Esophagus muscularis mucosa (tissue), 4 donors: ENCODE data around the gene HOXD13. TPM values are rescaled to one million over a fixed set of nuclear protein-coding genes. Genes with fewer than 3 reads are reported as not detected.

Source experiments
- DNase-seq: peaks from one replicate; pipeline ENCODE4 v3.0.0-alpha.2; 2017; ENCODE audit errors: extremely low spot score
- H3K27ac ChIP-seq, 4 donors: fragments of 200-600 bp; sonication (generic); replicated peaks in 1 of 4; 1 replicate in 3 of 4; 2 replicates in 1 of 4; pipeline ENCODE4 v1.5.1; 2016 to 2019; ENCODE audit warnings: mild to moderate bottlenecking in 1 of 4
- H3K27me3 ChIP-seq, 4 donors: fragments of 200-600 bp; sonication (generic); one replicate each; pipeline versions ENCODE4 v1.5.1 to v1.6.0; 2016 to 2019
- H3K36me3 ChIP-seq, 4 donors: fragments of 200-600 bp; sonication (generic); one replicate each; pipeline ENCODE4 v1.5.1; 2016 to 2019
- H3K4me1 ChIP-seq, 4 donors: fragments of 200-600 bp; sonication (generic); one replicate each; pipeline ENCODE4 v1.5.1; 2016 to 2019
- H3K4me3 ChIP-seq, 4 donors: fragments of 200-600 bp; sonication (generic); 1 replicate in 2 of 4; 2 replicates in 2 of 4; pipeline ENCODE4 v1.5.1; 2016 to 2019; ENCODE audit warnings: mild to moderate bottlenecking in 4 of 4, moderate library complexity in 1 of 4
- H3K9me3 ChIP-seq, 4 donors: fragments of 200-600 bp; sonication (generic); 1 replicate in 3 of 4; 2 replicates in 1 of 4; pipeline ENCODE4 v1.5.1; 2016 to 2019
- EP300 ChIP-seq: sonication (generic); formaldehyde crosslinking; IDR thresholded peaks from one replicate; pipeline ENCODE4 v1.6.1; 2017; ENCODE audit warnings: antibody characterized with exemption
- POLR2A ChIP-seq: fragments of 450-650 bp; IDR thresholded peaks from one replicate; pipeline ENCODE4 v1.6.1; 2017; ENCODE audit warnings: antibody characterized with exemption, moderate library complexity, mild to moderate bottlenecking, low read depth
- POLR2AphosphoS5 ChIP-seq, 2 donors: sonication (generic); formaldehyde crosslinking; IDR thresholded peaks; one replicate each; pipeline ENCODE4 v1.6.1; 2017; ENCODE audit warnings: antibody characterized with exemption in 2 of 2
- WGBS: methylation state at CpG from one replicate; pipeline ENCODE4 v1.1.5; 2018; 5-methylcytosine and 5-hydroxymethylcytosine counted together
- intact Hi-C: fragments of 100-400 bp; cut with DNase I; formaldehyde crosslinking; loops from one replicate; pipeline ENCODE4 v1.15.1; 2023
- total RNA-seq, 4 donors: library from RNA; depleted of rRNA; stranded (reverse); fragments of >200 nt; gene quantifications; one replicate each; pipeline versions ENCODE4 v1.1.0 to v1.2.1, GENCODE V29; 2016
- TF ChIP-seq, protein P1 (sequence below), 3 experiments: fragments of 200-600 bp in 2 of 3; fragments of 450-650 bp in 1 of 3; sonication (generic) in 2 of 3; IDR thresholded peaks; one replicate each; pipeline ENCODE4 v1.5.1; 2017 to 2019; ENCODE audit warnings: antibody characterized with exemption in 3 of 3, mild to moderate bottlenecking in 2 of 3, moderate library complexity in 1 of 3

Gene HOXD13
- total RNA-seq, 4 donors from 2014 or later = not detected

GRCh38 chr2:176136374-176137251 lies 44.1 kb downstream of the HOXD13 start:
- TF ChIP-seq POLR2A = no peak
- TF ChIP-seq EP300 = no peak
- no peak for TF ChIP-seq POLR2AphosphoS5 (IDR thresholded peaks at IDR 0.05)
- TF ChIP-seq, protein P1, sequence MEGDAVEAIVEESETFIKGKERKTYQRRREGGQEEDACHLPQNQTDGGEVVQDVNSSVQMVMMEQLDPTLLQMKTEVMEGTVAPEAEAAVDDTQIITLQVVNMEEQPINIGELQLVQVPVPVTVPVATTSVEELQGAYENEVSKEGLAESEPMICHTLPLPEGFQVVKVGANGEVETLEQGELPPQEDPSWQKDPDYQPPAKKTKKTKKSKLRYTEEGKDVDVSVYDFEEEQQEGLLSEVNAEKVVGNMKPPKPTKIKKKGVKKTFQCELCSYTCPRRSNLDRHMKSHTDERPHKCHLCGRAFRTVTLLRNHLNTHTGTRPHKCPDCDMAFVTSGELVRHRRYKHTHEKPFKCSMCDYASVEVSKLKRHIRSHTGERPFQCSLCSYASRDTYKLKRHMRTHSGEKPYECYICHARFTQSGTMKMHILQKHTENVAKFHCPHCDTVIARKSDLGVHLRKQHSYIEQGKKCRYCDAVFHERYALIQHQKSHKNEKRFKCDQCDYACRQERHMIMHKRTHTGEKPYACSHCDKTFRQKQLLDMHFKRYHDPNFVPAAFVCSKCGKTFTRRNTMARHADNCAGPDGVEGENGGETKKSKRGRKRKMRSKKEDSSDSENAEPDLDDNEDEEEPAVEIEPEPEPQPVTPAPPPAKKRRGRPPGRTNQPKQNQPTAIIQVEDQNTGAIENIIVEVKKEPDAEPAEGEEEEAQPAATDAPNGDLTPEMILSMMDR (IDR thresholded peaks at IDR 0.05) = no peak
- Histone ChIP-seq H3K9me3 (no peaks in the 10 kb centered on the region), H3K27ac (peak overlapping the region; percentile 59 to 75 (median 68)), H3K27me3 (peaks cover 14 to 98% (median 73%) of the 10 kb centered on the region in 4 donors), H3K4me1 (peaks cover 22 to 51% (median 33%) of the 10 kb centered on the region in 4 donors), H3K4me3 (peak overlapping the region; percentile 49 to 60 (median 53)), H3K36me3 (no peaks in the 10 kb centered on the region)
- no peak for DNase-seq
- intact Hi-C loops = no loop called here
- WGBS = 2% methylated on average over 33 of the region's 71 CpGs

DNA sequence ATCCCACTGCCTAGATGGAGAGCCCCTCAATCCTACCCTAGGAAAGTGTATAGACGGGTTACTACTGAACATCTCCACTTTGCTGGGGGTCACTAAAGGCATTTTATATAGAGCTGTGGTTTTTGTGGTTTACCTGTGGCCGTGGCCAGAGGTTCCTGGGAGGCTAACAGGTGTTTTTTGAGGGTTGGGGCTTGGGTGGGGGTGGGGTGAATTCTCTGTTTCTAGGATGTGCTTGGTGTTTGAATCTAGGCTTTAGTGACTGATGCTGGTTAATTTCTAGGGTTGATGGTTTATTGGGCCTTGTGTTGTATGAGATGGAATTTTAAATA lies 44.7 kb downstream of the HOXD13 start:
- WGBS = 28% methylated on average over 2 of the region's 2 CpGs
- H3K27ac ChIP-seq = peak overlapping the region; percentile 59 to 75 (median 68)
- no peaks in the 10 kb centered on the region for H3K36me3 ChIP-seq
- DNase-seq = no peak
- peak overlapping the region; percentile 49 to 60 (median 53) for H3K4me3 ChIP-seq
- no peaks in the 10 kb centered on the region for H3K9me3 ChIP-seq
- TF ChIP-seq POLR2AphosphoS5 (IDR thresholded peaks at IDR 0.05) (no peak), EP300 (no peak)
- peaks cover 14 to 98% (median 67%) of the 10 kb centered on the region in 4 donors for H3K27me3 ChIP-seq
- H3K4me1 ChIP-seq = peaks cover 22 to 47% (median 33%) of the 10 kb centered on the region in 4 donors
- intact Hi-C loops = no loop called here

GRCh38 chr2:176137906-176138305 lies 45.4 kb downstream of the HOXD13 start:
- Histone ChIP-seq H3K4me3 (peak overlapping the region in 2 of 4 donors; percentile 12 to 51), H3K9me3 (no peaks in the 10 kb centered on the region), H3K27me3 (peaks cover 14 to 98% (median 63%) of the 10 kb centered on the region in 4 donors), H3K4me1 (peaks cover 22 to 41% (median 31%) of the 10 kb centered on the region in 4 donors), H3K36me3 (no peaks in the 10 kb centered on the region), H3K27ac (peak overlapping the region in 2 of 4 donors; percentile 22 to 36)
- intact Hi-C loops = no loop called here
- DNase-seq = no peak
- TF ChIP-seq POLR2AphosphoS5 (IDR thresholded peaks at IDR 0.05) (no peak), EP300 (no peak), POLR2A (no peak)
- TF ChIP-seq, protein P1 (IDR thresholded peaks at IDR 0.05) = no peak
- 46% methylated on average over 8 of the region's 8 CpGs for WGBS

GRCh38 chr2:176138526-176138922 lies 46.0 kb downstream of the HOXD13 start:
- peaks cover 14 to 98% (median 58%) of the 10 kb centered on the region in 4 donors for H3K27me3 ChIP-seq
- intact Hi-C loops = no loop called here
- peaks cover 22 to 41% (median 31%) of the 10 kb centered on the region in 4 donors for H3K4me1 ChIP-seq
- H3K27ac ChIP-seq = peak overlapping the region; percentile 7 to 47 (median 29)
- TF ChIP-seq POLR2AphosphoS5 (IDR thresholded peaks at IDR 0.05) (no peak), EP300 (no peak), POLR2A (no peak)
- TF ChIP-seq, protein P1 (IDR thresholded peaks at IDR 0.05) = no peak
- no peaks in the 10 kb centered on the region for H3K36me3 ChIP-seq
- H3K4me3 ChIP-seq = peak overlapping the region in 2 of 4 donors; percentile 1 to 36
- WGBS = 20% methylated on average over 14 of the region's 14 CpGs
- no peaks in the 10 kb centered on the region for H3K9me3 ChIP-seq
- DNase-seq = no peak

DNA sequence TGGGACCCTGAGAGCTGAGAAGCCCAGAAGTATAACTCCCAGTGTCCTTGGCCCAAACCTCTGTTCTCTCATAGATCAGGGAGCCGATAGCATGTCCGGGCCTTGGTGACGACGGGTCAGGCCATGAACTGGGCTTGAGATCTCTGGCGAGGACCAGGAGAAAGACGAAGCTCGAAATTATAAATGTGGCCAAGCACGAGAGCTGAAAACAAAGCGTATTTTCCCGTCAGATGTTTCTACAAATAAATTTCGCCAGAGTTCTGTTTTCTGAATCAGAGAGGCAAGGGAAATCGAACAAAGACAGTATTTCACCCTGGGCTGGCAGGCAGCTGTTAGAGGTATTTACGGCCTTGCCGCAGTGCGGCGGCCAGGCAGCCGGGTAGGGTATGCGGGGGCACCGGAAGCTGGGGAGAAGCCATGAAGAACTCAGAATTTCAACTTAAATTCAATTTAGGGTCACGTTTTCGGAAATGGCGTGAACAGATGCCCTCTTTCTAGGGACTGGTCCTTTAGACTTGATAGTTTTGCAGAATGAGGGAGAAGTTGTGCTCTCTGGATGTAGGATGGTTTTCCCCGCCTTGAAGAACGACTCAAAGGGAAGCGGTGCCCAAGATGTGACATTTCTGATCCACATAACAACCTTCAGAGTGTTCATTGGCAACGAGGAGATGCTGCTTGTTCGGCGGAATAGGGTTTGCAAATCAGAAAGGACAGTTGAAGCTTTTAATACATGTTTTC lies 46.6 kb downstream of the HOXD13 start:
- TF ChIP-seq POLR2A = no peak
- TF ChIP-seq, protein P1 (IDR thresholded peaks at IDR 0.05) = no peak
- TF ChIP-seq POLR2AphosphoS5 (IDR thresholded peaks at IDR 0.05) = no peak
- TF ChIP-seq EP300 = no peak
- 23% methylated on average over 28 of the region's 28 CpGs for WGBS
- H3K4me3 ChIP-seq = peak overlapping the region in 2 of 4 donors; percentile 36 to 53
- H3K4me1 ChIP-seq = peaks cover 22 to 41% (median 31%) of the 10 kb centered on the region in 4 donors
- H3K36me3 ChIP-seq = no peaks in the 10 kb centered on the region
- H3K27me3 ChIP-seq = peaks cover 14 to 96% (median 55%) of the 10 kb centered on the region in 4 donors
- peak overlapping the region; percentile 7 to 65 (median 29) for H3K27ac ChIP-seq
- no peaks in the 10 kb centered on the region for H3K9me3 ChIP-seq
- DNase-seq = no peak
- intact Hi-C loops = no loop called here
